Thoracic aorta (tissue), 2 donors: Measurements from ENCODE around the gene RAB3D. TPM values are rescaled to one million over a fixed set of nuclear protein-coding genes. Genes with fewer than 3 reads are reported as not detected.
"Not testable (repeated sequence)": the region's sequence is repeated elsewhere in the genome, so short reads cannot be mapped to it uniquely, and the experiment has no call there.

Source experiments
- ATAC-seq: fragments of 150-250 bp; one replicate; pipeline ENCODE4 v1.8.0; 2017; ENCODE audit warnings: low read depth; ENCODE audit not compliant: insufficient number of reproducible peaks, low FRiP score
- DNase-seq: peaks from one replicate; pipeline ENCODE4 v3.0.0-alpha.2; 2020; ENCODE audit warnings: low spot score
- H3K27ac ChIP-seq, 2 donors: fragments of 200-600 bp; sonication (generic); 1 replicate in 1 of 2; 2 replicates in 1 of 2; pipeline ENCODE4 v1.5.1; 2016; ENCODE audit warnings: mild to moderate bottlenecking in 2 of 2, moderate library complexity in 2 of 2
- H3K27me3 ChIP-seq: fragments of 200-600 bp; sonication (generic); replicated peaks from 2 replicates; pipeline ENCODE4 v1.6.0; 2016; ENCODE audit warnings: mild to moderate bottlenecking; ENCODE audit not compliant: insufficient read depth
- H3K36me3 ChIP-seq: fragments of 200-600 bp; sonication (generic); one replicate; pipeline ENCODE4 v1.5.1; 2016
- H3K4me1 ChIP-seq, 2 donors: fragments of 200-600 bp; sonication (generic); 1 replicate in 1 of 2; 2 replicates in 1 of 2; pipeline versions ENCODE4 v1.5.1 to v1.6.0; 2016; ENCODE audit warnings: low read depth in 2 of 2, mild to moderate bottlenecking in 1 of 2; ENCODE audit not compliant: control insufficient read depth in 1 of 2
- H3K4me3 ChIP-seq: fragments of 200-600 bp; sonication (generic); 2 replicates; pipeline ENCODE4 v1.5.1; 2016; ENCODE audit warnings: mild to moderate bottlenecking
- H3K9me3 ChIP-seq: fragments of 200-600 bp; sonication (generic); 2 replicates; pipeline ENCODE4 v1.5.1; 2016
- CTCF ChIP-seq: fragments of 200-600 bp; sonication (generic); IDR thresholded peaks from one replicate; pipeline ENCODE4 v1.5.1; 2019; ENCODE audit warnings: antibody characterized with exemption
- total RNA-seq, 2 donors: library from RNA; depleted of rRNA; stranded (reverse); fragments of >200 nt; gene quantifications; one replicate each; pipeline versions ENCODE4 v1.1.0 to v1.2.3, GENCODE V29; 2016

The RAB3D gene
- total RNA-seq, 2 donors from 2014 or later = 14.2 to 20.4 TPM

- H3K4me1 ChIP-seq = peaks cover 10 to 14% of the 10 kb centered on the region in 2 donors
- DNase-seq (peak; percentile 33), ATAC-seq (peak; percentile 75)
- H3K36me3 ChIP-seq = peaks cover 16% of the 10 kb centered on the region
- TF ChIP-seq CTCF = no peak
- no peaks in the 10 kb centered on the region for H3K27me3 ChIP-seq
- no peaks in the 10 kb centered on the region for H3K9me3 ChIP-seq
- H3K4me3 ChIP-seq = peak overlapping the region; percentile 51
- H3K27ac ChIP-seq = peak overlapping the region; percentile 34 to 87
These were observed 15.3 kb downstream of the RAB3D start for GRCh38 chr19:11324079-11324661.

- ATAC-seq (no peak), DNase-seq (no peak)
- Histone ChIP-seq H3K4me3 (peak overlapping the region; percentile 51), H3K27me3 (no peaks in the 10 kb centered on the region), H3K4me1 (peaks cover 10 to 14% of the 10 kb centered on the region in 2 donors), H3K9me3 (no peaks in the 10 kb centered on the region), H3K27ac (peak overlapping the region; percentile 34 to 87), H3K36me3 (peaks cover 12% of the 10 kb centered on the region)
- no peak for TF ChIP-seq CTCF
These were observed 15.8 kb downstream of the RAB3D start for GRCh38 chr19:11323601-11324078.

- no peaks in the 10 kb centered on the region for H3K27me3 ChIP-seq
- no peaks in the 10 kb centered on the region for H3K9me3 ChIP-seq
- H3K36me3 ChIP-seq = peaks cover 11% of the 10 kb centered on the region
- peaks cover 10 to 14% of the 10 kb centered on the region in 2 donors for H3K4me1 ChIP-seq
- ATAC-seq (no peak), DNase-seq (no peak)
- TF ChIP-seq CTCF = no peak
- no peak overlapping the region for H3K27ac ChIP-seq
- no peak overlapping the region for H3K4me3 ChIP-seq
These were observed 17.0 kb downstream of the RAB3D start for GRCh38 chr19:11322269-11323024.

- no peaks in the 10 kb centered on the region for H3K27me3 ChIP-seq
- no peak overlapping the region for H3K27ac ChIP-seq
- DNase-seq (no peak), ATAC-seq (no peak)
- no peaks in the 10 kb centered on the region for H3K9me3 ChIP-seq
- peaks cover 3% of the 10 kb centered on the region for H3K36me3 ChIP-seq
- no peak overlapping the region for H3K4me3 ChIP-seq
- TF ChIP-seq CTCF = no peak
- peaks cover 10 to 14% of the 10 kb centered on the region in 2 donors for H3K4me1 ChIP-seq
These were observed 18.0 kb downstream of the RAB3D start for GRCh38 chr19:11321191-11322126.

GRCh38 chr19:11320278-11320995 is 19.0 kb downstream of the RAB3D start:
- H3K27ac ChIP-seq, DNase-seq, H3K4me3 ChIP-seq, H3K36me3 ChIP-seq, H3K27me3 ChIP-seq, ATAC-seq, H3K9me3 ChIP-seq: not testable (repeated sequence)
- H3K4me1 ChIP-seq = peaks cover 10 to 14% of the 10 kb centered on the region in 2 donors
